ENCODE data around the gene MISFA.

DNA sequence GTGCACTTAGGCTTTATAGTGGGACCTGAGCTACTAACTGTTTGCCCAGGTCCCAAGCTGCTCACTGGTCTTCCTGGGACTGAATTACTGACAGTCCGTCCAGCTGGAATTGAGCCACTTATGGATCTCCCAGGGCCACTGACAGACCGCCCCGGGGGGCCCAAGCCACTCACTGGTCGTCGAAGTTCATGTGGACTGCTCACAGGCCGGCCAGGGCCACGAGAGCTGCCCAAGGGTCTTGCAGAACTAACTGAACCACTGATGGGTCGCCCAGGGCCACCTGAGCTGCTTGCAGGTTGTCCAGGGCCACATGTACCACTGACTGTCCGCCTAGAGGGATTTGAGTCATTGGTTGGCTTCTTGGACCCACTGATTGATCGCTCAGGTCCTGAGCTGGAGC, 15.1 kb downstream of the MISFA start:
- TF ChIP-seq EZH2 (IDR thresholded peaks at IDR 0.05; ENCODE audit: low read depth, unreplicated experiment) (no peak), EZH2phosphoT487 (IDR thresholded peaks at IDR 0.05; ENCODE audit: unreplicated experiment) (no peak), POLR2AphosphoS5 (IDR thresholded peaks at IDR 0.05; ENCODE audit: low read depth) (no peak), CREB1 (CRISPR knock-in tag; IDR thresholded peaks at IDR 0.05; ENCODE audit: low read depth) (no peak), STAT1 (IDR thresholded peaks at IDR 0.05; ENCODE audit: unreplicated experiment) (no peak)
- TF ChIP-seq, protein P1, sequence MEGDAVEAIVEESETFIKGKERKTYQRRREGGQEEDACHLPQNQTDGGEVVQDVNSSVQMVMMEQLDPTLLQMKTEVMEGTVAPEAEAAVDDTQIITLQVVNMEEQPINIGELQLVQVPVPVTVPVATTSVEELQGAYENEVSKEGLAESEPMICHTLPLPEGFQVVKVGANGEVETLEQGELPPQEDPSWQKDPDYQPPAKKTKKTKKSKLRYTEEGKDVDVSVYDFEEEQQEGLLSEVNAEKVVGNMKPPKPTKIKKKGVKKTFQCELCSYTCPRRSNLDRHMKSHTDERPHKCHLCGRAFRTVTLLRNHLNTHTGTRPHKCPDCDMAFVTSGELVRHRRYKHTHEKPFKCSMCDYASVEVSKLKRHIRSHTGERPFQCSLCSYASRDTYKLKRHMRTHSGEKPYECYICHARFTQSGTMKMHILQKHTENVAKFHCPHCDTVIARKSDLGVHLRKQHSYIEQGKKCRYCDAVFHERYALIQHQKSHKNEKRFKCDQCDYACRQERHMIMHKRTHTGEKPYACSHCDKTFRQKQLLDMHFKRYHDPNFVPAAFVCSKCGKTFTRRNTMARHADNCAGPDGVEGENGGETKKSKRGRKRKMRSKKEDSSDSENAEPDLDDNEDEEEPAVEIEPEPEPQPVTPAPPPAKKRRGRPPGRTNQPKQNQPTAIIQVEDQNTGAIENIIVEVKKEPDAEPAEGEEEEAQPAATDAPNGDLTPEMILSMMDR (conservative IDR thresholded peaks at IDR 0.05; ENCODE audit: low read depth in 2 of 2): no peak
